GM23248 (cell line): Measurements from ENCODE around the gene CFAP299. TPM values are rescaled to one million over a fixed set of nuclear protein-coding genes. Genes with fewer than 3 reads are reported as not detected.

Experiments
- DNase-seq: peaks from one replicate; pipeline ENCODE4 v3.0.0-alpha.2; 2015
- H2AFZ ChIP-seq: fragments of 200-600 bp; sonication (generic); 2 replicates; pipeline ENCODE4 v1.6.1; 2016; ENCODE audit warnings: antibody characterized with exemption
- H3F3A ChIP-seq: fragments of 200-600 bp; sonication (generic); 2 replicates; pipeline ENCODE4 v1.6.1; 2016; ENCODE audit warnings: mild to moderate bottlenecking, antibody characterized with exemption, mixed run types; ENCODE audit not compliant: insufficient read depth
- H3K27ac ChIP-seq: fragments of 200-600 bp; sonication (generic); 2 replicates; pipeline ENCODE4 v1.5.1; 2016; ENCODE audit warnings: mild to moderate bottlenecking
- H3K27me3 ChIP-seq: fragments of 200-600 bp; sonication (generic); replicated peaks from 2 replicates; pipeline ENCODE4 v1.6.1; 2016; ENCODE audit warnings: mild to moderate bottlenecking; ENCODE audit not compliant: insufficient read depth
- H3K36me3 ChIP-seq: fragments of 200-600 bp; sonication (generic); 2 replicates; pipeline ENCODE4 v1.6.1; 2016; ENCODE audit warnings: low read depth, mild to moderate bottlenecking
- H3K4me1 ChIP-seq: fragments of 200-600 bp; sonication (generic); 2 replicates; pipeline ENCODE4 v1.6.1; 2016; ENCODE audit warnings: mild to moderate bottlenecking; ENCODE audit not compliant: insufficient read depth
- H3K4me2 ChIP-seq: fragments of 200-600 bp; sonication (generic); one replicate; pipeline ENCODE4 v1.6.1; 2016; ENCODE audit warnings: mild to moderate bottlenecking; ENCODE audit not compliant: unreplicated experiment
- H3K4me3 ChIP-seq: fragments of 200-600 bp; sonication (generic); 2 replicates; pipeline ENCODE4 v1.5.1; 2016; ENCODE audit warnings: mild to moderate bottlenecking
- H3K79me2 ChIP-seq: fragments of 200-600 bp; sonication (generic); 2 replicates; pipeline ENCODE4 v1.6.1; 2016; ENCODE audit warnings: mild to moderate bottlenecking; ENCODE audit not compliant: insufficient read depth
- H3K9ac ChIP-seq: fragments of 200-600 bp; sonication (generic); 2 replicates; pipeline ENCODE4 v1.6.1; 2016; ENCODE audit warnings: mild to moderate bottlenecking
- H3K9me2 ChIP-seq: fragments of 200-600 bp; sonication (generic); 2 replicates; pipeline ENCODE4 v1.6.1; 2016; ENCODE audit warnings: mixed run types, mild to moderate bottlenecking, moderate library complexity; ENCODE audit not compliant: insufficient read depth
- H3K9me3 ChIP-seq: fragments of 200-600 bp; sonication (generic); one replicate; pipeline ENCODE4 v1.6.1; 2017; ENCODE audit warnings: low read depth
- H4K20me1 ChIP-seq: fragments of 200-600 bp; sonication (generic); 2 replicates; pipeline ENCODE4 v1.6.0; 2016; ENCODE audit not compliant: insufficient read depth
- EZH2 ChIP-seq: fragments of 200-600 bp; sonication (generic); IDR thresholded peaks from 2 replicates; pipeline ENCODE4 v1.6.1; 2018; ENCODE audit warnings: antibody characterized with exemption, mild to moderate bottlenecking; ENCODE audit not compliant: insufficient read depth, poor library complexity, severe bottlenecking
- EZH2phosphoT487 ChIP-seq: fragments of 200-600 bp; sonication (generic); IDR thresholded peaks from 2 replicates; pipeline ENCODE4 v1.6.1; 2018; ENCODE audit warnings: antibody characterized with exemption, moderate library complexity, mild to moderate bottlenecking, low read depth; ENCODE audit not compliant: insufficient read depth
- WGBS, 2 experiments: methylation state at CpG; one replicate each; pipeline ENCODE4 v1.1.6; 2015 to 2017; ENCODE audit warnings: low lambda C conversion rate in 2 of 2, low coverage in 1 of 2; ENCODE audit errors: missing lambda C conversion rate in 2 of 2; 5-methylcytosine and 5-hydroxymethylcytosine counted together
- in situ Hi-C: fragments of 300-500 bp; cut with MboI; formaldehyde crosslinking; loops from 2 replicates; pipeline ENCODE4 v1.15.0; 2020
- polyA plus RNA-seq: library from polyadenylated mRNA; unstranded; fragments of >200 nt; fragmentation: Nextera tagmentation; extraction: Ambion mirVana; gene quantifications from 2 replicates; pipeline ENCODE4 v1.2.1, GENCODE V29; 2016
- total RNA-seq: library from RNA; depleted of rRNA; stranded (reverse); fragments of >200 nt; shearing (Covaris generic); gene quantifications from 2 replicates; pipeline ENCODE4 v1.2.3, GENCODE V29; 2014

Gene CFAP299
- total and polyA plus RNA-seq, 2 experiments from 2014 or later: 1.0 to 1.1 TPM

- H3K9me2 ChIP-seq: no peaks in the 10 kb centered on the region
- H4K20me1 ChIP-seq: no peaks in the 10 kb centered on the region
- WGBS, 2 experiments: 87 to 89% methylated on average over 3 of the region's 3 CpGs
- no peak for DNase-seq
- no peaks in the 10 kb centered on the region for H3K9me3 ChIP-seq
- H3K79me2 ChIP-seq: no peaks in the 10 kb centered on the region
- H3K4me1 ChIP-seq: peaks cover 7% of the 10 kb centered on the region; the same call in 1 of the 2 replicates
- H3K4me2 ChIP-seq: no peak overlapping the region
- H3K4me3 ChIP-seq: no peak overlapping the region
- no peak overlapping the region for H3K9ac ChIP-seq
- no peak for TF ChIP-seq EZH2phosphoT487
- TF ChIP-seq EZH2: no peak
- no peaks in the 10 kb centered on the region for H3K27me3 ChIP-seq
- H3K27ac ChIP-seq: no peak overlapping the region
- in situ Hi-C loops: loop anchor here (25.0 kb wide), 1 partner anchor 992 kb away; no protein-coding TSS in a partner anchor
- H2AFZ ChIP-seq: no peak overlapping the region
- H3F3A ChIP-seq: no peaks in the 10 kb centered on the region
- H3K36me3 ChIP-seq: no peaks in the 10 kb centered on the region
Measured at GRCh38 chr4:80370635-80371034, 35.1 kb downstream of the CFAP299 start.

- H3K36me3 ChIP-seq: no peaks in the 10 kb centered on the region
- H3K79me2 ChIP-seq: no peaks in the 10 kb centered on the region
- no peaks in the 10 kb centered on the region for H3K9me3 ChIP-seq
- H4K20me1 ChIP-seq: no peaks in the 10 kb centered on the region
- H3K9ac ChIP-seq: no peak overlapping the region
- in situ Hi-C loops: loop anchor here (25.0 kb wide), 1 partner anchor 991 kb away; no protein-coding TSS in a partner anchor
- H3K4me2 ChIP-seq: no peak overlapping the region
- H3K27ac ChIP-seq: no peak overlapping the region
- peaks cover 7% of the 10 kb centered on the region; the same call in 1 of the 2 replicates for H3K4me1 ChIP-seq
- 80 to 85% methylated on average over 2 of the region's 2 CpGs for WGBS, 2 experiments
- no peak for TF ChIP-seq EZH2phosphoT487
- H3K9me2 ChIP-seq: no peaks in the 10 kb centered on the region
- no peak overlapping the region for H3K4me3 ChIP-seq
- no peak for DNase-seq
- H3F3A ChIP-seq: no peaks in the 10 kb centered on the region
- H3K27me3 ChIP-seq: no peaks in the 10 kb centered on the region
- H2AFZ ChIP-seq: no peak overlapping the region
Measured at GRCh38 chr4:80371046-80371445, 35.5 kb downstream of the CFAP299 start.

DNA sequence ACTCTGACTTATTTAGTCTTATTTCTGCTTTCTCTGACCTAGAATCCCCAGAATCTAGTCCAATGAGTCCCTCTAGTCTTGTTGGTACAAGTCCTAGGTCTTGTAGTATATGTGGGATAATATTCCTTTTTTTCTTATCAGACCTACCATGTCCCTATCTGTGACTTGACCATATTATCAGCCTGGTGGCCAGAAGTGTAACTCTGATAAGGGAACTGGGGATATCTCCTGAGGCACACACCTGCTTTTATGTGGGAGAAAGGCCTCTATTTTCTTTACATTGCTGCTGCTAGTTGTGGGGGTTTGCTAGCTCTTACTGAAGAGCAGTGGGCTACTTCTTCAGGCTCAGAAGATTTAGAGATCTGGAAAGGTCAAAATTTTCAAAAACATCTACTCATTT is 38.6 kb downstream of the CFAP299 start:
- in situ Hi-C loops: loop anchor here (25.0 kb wide), 1 partner anchor 988 kb away; no protein-coding TSS in a partner anchor
- H4K20me1 ChIP-seq: no peaks in the 10 kb centered on the region

GRCh38 chr4:80382090-80382832 is 46.7 kb downstream of the CFAP299 start:
- Histone ChIP-seq H3K36me3 (no peaks in the 10 kb centered on the region), H3K9me3 (no peaks in the 10 kb centered on the region), H3K27me3 (no peaks in the 10 kb centered on the region), H3K4me1 (no peaks in the 10 kb centered on the region), H3K9ac (no peak overlapping the region), H2AFZ (no peak overlapping the region), H3K4me3 (no peak overlapping the region), H3F3A (no peaks in the 10 kb centered on the region), H4K20me1 (no peaks in the 10 kb centered on the region), H3K9me2 (no peaks in the 10 kb centered on the region), H3K4me2 (no peak overlapping the region), H3K27ac (no peak overlapping the region), H3K79me2 (no peaks in the 10 kb centered on the region)
- in situ Hi-C loops: no loop called here
- DNase-seq: no peak
- no peak for TF ChIP-seq EZH2phosphoT487
- no peak for TF ChIP-seq EZH2
- WGBS, 2 experiments: 48 to 50% methylated on average over 3 of the region's 3 CpGs

More for the DNA sequence above, 38.6 kb downstream of the CFAP299 start:
- no peaks in the 10 kb centered on the region for H3K9me2 ChIP-seq
- no peak overlapping the region for H3K27ac ChIP-seq
- no peaks in the 10 kb centered on the region for H3K4me1 ChIP-seq
- DNase-seq: no peak
- no peaks in the 10 kb centered on the region for H3K36me3 ChIP-seq
- no peak overlapping the region for H3K4me2 ChIP-seq
- no peak overlapping the region for H3K4me3 ChIP-seq
- no peak overlapping the region for H2AFZ ChIP-seq
- no peaks in the 10 kb centered on the region for H3K27me3 ChIP-seq
- no peaks in the 10 kb centered on the region for H3K79me2 ChIP-seq
- H3F3A ChIP-seq: no peaks in the 10 kb centered on the region
- H3K9me3 ChIP-seq: no peaks in the 10 kb centered on the region
- no peak overlapping the region for H3K9ac ChIP-seq
- TF ChIP-seq EZH2phosphoT487 (no peak), EZH2 (no peak)
